ENCODE data around the gene PARD3.

Gene PARD3

DNA sequence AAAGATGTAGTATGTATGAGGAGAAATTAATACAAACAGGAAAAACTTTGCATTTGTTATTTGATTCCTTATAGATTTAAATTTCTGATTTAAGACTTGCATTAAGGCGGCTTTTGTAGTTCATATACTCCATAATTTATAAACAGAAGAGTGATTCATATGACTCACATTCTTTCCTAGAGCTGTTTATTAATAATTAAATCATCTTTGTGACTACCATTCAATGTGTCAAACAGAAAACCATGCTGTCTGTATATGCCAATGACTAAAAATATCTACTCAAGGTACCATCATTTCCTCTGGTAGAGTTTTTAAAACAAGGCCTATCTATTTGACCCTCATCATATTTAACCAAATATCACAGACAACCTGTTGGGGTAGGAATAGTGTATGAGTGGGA lies 501.7 kb downstream of the PARD3 start:
- ChIA-PET POLR2A (no interaction called here), CTCF (no interaction called here)
- TF ChIP-seq FOXM1 (IDR thresholded peaks at IDR 0.05; ENCODE audit: borderline replicate concordance) = no peak
- TF ChIP-seq HDGF (IDR thresholded peaks at IDR 0.05; ENCODE audit: borderline replicate concordance) = no peak
- DNase-seq (ENCODE audit: extremely low spot score) = no peak

DNA sequence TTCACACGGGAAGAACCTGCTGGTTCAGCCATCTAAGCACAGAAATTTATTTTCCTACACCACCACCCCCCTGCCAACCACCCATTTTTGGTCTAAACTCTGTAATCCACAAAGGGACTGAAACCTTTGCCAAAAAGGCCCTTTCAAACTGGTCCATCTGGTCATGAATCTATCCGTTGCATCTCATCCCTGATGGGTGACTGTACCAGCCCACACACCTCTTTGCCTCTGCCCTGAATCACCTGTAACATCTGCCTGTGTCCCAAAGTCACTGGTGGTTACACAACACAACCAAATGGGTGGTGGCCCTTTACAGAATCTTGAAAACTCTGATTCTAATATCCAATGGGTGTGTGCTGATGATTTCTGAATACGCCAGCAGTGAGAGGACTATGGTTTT lies 503.4 kb downstream of the PARD3 start:
- CTCF ChIA-PET = no interaction called here
- DNase-seq (ENCODE audit: extremely low spot score) = no peak
- POLR2A ChIA-PET = no interaction called here
- no peak for TF ChIP-seq LEF1 (IDR thresholded peaks at IDR 0.05; ENCODE audit: borderline replicate concordance)
- no peak for TF ChIP-seq SUZ12 (IDR thresholded peaks at IDR 0.05)
- no peak for TF ChIP-seq ZNF384 (IDR thresholded peaks at IDR 0.05)
- no peak for TF ChIP-seq SP1 (IDR thresholded peaks at IDR 0.05)
- TF ChIP-seq CTBP1 (IDR thresholded peaks at IDR 0.05; ENCODE audit: borderline replicate concordance) = no peak
- no peak for TF ChIP-seq NFRKB (IDR thresholded peaks at IDR 0.05)
- TF ChIP-seq TARDBP (IDR thresholded peaks at IDR 0.05) = no peak
- TF ChIP-seq, protein P1, sequence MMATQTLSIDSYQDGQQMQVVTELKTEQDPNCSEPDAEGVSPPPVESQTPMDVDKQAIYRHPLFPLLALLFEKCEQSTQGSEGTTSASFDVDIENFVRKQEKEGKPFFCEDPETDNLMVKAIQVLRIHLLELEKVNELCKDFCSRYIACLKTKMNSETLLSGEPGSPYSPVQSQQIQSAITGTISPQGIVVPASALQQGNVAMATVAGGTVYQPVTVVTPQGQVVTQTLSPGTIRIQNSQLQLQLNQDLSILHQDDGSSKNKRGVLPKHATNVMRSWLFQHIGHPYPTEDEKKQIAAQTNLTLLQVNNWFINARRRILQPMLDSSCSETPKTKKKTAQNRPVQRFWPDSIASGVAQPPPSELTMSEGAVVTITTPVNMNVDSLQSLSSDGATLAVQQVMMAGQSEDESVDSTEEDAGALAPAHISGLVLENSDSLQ (IDR thresholded peaks at IDR 0.05) = no peak
- TF ChIP-seq FOXK2 (IDR thresholded peaks at IDR 0.05) = no peak
- no peak for TF ChIP-seq FOXA1 (IDR thresholded peaks at IDR 0.05)
- no peak for TF ChIP-seq ARNT (IDR thresholded peaks at IDR 0.05)
- no peak for TF ChIP-seq FOXM1 (IDR thresholded peaks at IDR 0.05; ENCODE audit: borderline replicate concordance)
- no peak for TF ChIP-seq L3MBTL2 (conservative IDR thresholded peaks at IDR 0.05)

DNA sequence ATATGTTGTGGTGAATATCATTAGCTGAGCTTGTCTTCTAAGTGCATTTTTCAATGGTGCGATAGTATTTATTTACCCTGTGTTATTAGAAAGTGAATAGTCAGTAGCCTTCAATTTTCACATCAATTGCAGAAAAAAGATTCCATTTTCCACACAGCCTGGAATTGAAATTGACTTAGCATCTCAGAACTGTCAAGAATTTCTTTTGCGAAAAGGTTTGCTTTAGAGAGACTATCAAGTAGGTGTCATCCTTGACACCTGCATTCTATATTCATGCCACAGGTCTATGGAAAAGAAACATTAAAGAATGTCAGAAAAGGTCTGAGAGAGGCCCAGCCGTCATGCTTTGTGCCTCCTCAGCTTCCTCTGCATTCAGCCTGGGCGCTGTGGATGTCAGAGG lies 504.9 kb downstream of the PARD3 start:
- TF ChIP-seq ZNF384 (IDR thresholded peaks at IDR 0.05) = no peak
- no peak for TF ChIP-seq FOXM1 (IDR thresholded peaks at IDR 0.05; ENCODE audit: borderline replicate concordance)
- no peak for TF ChIP-seq FOXA1 (IDR thresholded peaks at IDR 0.05)
- TF ChIP-seq BHLHE40 (IDR thresholded peaks at IDR 0.05; ENCODE audit: borderline replicate concordance) = no peak
- no peak for TF ChIP-seq CTBP1 (IDR thresholded peaks at IDR 0.05; ENCODE audit: borderline replicate concordance)
- TF ChIP-seq L3MBTL2 (conservative IDR thresholded peaks at IDR 0.05) = no peak
- TF ChIP-seq, protein P1 (IDR thresholded peaks at IDR 0.05) = no peak
- CTCF ChIA-PET = interaction anchor here (1.2 kb wide), 1 partner anchor 10 kb away, joined by 3 read pairs; no protein-coding TSS in a partner anchor
- no peak for DNase-seq (ENCODE audit: extremely low spot score)
- POLR2A ChIA-PET = interaction anchor here (1.2 kb wide), 1 partner anchor 12 kb away, joined by 3 read pairs; no protein-coding TSS in a partner anchor

DNA sequence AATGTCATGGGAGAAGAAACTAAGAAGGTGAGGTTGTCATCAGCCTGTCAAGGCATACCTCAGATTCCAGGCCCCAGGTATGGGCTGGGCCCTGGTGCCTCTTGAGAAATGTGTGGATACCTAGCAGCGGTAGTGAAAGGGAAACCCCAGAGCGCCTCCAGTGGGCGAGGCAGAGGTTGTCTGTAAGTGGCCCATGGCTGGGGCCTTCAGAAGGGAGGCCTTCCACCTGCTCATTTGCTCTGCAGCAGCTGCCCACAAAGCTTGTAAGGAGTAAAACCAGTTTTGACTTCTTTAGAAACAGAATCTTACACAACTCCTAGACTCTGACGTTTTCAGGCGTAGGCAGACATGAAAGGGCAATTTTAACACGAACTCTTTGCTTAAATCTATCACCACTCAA lies 509.9 kb downstream of the PARD3 start:
- CTCF ChIA-PET = no interaction called here
- DNase-seq (ENCODE audit: extremely low spot score) = peak; percentile 17

DNA sequence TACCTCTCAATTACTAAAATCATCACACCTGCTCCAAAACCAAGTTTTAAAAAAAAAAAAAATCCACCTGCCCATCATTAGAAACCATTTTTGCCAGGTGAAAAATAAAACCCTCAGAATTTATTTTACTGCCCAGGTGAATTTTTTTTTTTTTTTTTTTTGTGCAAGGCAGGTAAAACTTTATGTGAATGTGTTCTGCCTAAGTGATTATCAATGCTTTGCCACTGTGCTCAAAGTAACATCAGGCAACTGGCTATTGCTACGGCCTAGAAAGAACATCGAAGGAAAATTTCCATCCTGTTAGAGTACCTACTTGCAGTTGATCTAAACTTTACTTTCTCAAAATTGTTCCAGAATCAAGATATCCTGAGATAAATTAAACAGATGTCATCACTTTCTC lies 512.1 kb downstream of the PARD3 start:
- CTCF ChIA-PET = interaction anchor here (0.7 to 0.9 kb wide), 2 partner anchors 15 to 335 kb away, joined by 3 to 7 read pairs; no protein-coding TSS in a partner anchor
- TF ChIP-seq NFRKB (IDR thresholded peaks at IDR 0.05) (no peak), HDGF (IDR thresholded peaks at IDR 0.05; ENCODE audit: borderline replicate concordance) (no peak), SUZ12 (IDR thresholded peaks at IDR 0.05) (no peak), CTBP1 (IDR thresholded peaks at IDR 0.05; ENCODE audit: borderline replicate concordance) (no peak), SP1 (IDR thresholded peaks at IDR 0.05) (no peak), FOXK2 (IDR thresholded peaks at IDR 0.05) (no peak), L3MBTL2 (conservative IDR thresholded peaks at IDR 0.05) (no peak), FOXM1 (IDR thresholded peaks at IDR 0.05; ENCODE audit: borderline replicate concordance) (no peak), ARNT (IDR thresholded peaks at IDR 0.05) (no peak), FOXA1 (IDR thresholded peaks at IDR 0.05) (no peak), LEF1 (IDR thresholded peaks at IDR 0.05; ENCODE audit: borderline replicate concordance) (no peak), TARDBP (IDR thresholded peaks at IDR 0.05) (no peak)
- TF ChIP-seq, protein P1 (IDR thresholded peaks at IDR 0.05) = no peak
- DNase-seq (ENCODE audit: extremely low spot score) = no peak
- POLR2A ChIA-PET = no interaction called here

More for the DNA sequence above, 509.9 kb downstream of the PARD3 start:
- TF ChIP-seq FOXM1 (IDR thresholded peaks at IDR 0.05; ENCODE audit: borderline replicate concordance) (no peak), ARNT (IDR thresholded peaks at IDR 0.05) (no peak), CTBP1 (IDR thresholded peaks at IDR 0.05; ENCODE audit: borderline replicate concordance) (no peak), NFRKB (IDR thresholded peaks at IDR 0.05) (no peak), SUZ12 (IDR thresholded peaks at IDR 0.05) (no peak), HDGF (IDR thresholded peaks at IDR 0.05; ENCODE audit: borderline replicate concordance) (no peak), ZNF384 (IDR thresholded peaks at IDR 0.05) (no peak)
- POLR2A ChIA-PET = no interaction called here

DNA sequence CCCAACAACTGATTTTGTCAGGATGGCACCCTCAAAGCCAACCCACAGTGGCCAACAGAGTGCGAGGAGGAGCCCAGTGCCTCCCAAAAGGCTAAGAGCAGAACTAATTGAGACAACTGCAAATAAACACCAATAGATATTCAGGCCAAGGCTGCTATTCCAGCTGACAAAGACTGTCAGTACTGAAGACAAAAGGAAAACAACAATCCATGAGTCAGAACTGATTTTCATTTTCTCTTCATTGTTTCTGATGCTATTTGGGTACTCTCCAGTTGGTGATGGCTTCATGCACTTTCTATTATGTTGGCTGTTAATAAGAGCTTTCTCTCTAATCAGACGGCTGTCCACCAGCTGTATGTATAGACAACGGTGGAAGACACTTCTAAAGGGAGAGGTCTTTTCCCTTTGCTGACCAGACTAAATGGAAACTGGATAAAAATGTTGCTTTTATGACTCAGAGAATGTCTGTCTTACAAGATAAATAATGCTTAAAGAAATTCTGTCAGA lies 515.9 kb downstream of the PARD3 start:
- ChIA-PET POLR2A (no interaction called here), CTCF (no interaction called here)
- no peak for TF ChIP-seq NFRKB (IDR thresholded peaks at IDR 0.05)
- TF ChIP-seq TARDBP (IDR thresholded peaks at IDR 0.05) = no peak
- TF ChIP-seq, protein P1 (IDR thresholded peaks at IDR 0.05) = no peak
- no peak for TF ChIP-seq HDGF (IDR thresholded peaks at IDR 0.05; ENCODE audit: borderline replicate concordance)
- no peak for TF ChIP-seq SP1 (IDR thresholded peaks at IDR 0.05)
- no peak for TF ChIP-seq ZNF384 (IDR thresholded peaks at IDR 0.05)
- no peak for TF ChIP-seq FOXM1 (IDR thresholded peaks at IDR 0.05; ENCODE audit: borderline replicate concordance)
- TF ChIP-seq ARNT (IDR thresholded peaks at IDR 0.05) = no peak
- no peak for TF ChIP-seq BHLHE40 (IDR thresholded peaks at IDR 0.05; ENCODE audit: borderline replicate concordance)
- no peak for TF ChIP-seq LEF1 (IDR thresholded peaks at IDR 0.05; ENCODE audit: borderline replicate concordance)
- TF ChIP-seq FOXK2 (IDR thresholded peaks at IDR 0.05) = no peak
- no peak for TF ChIP-seq SUZ12 (IDR thresholded peaks at IDR 0.05)
- no peak for TF ChIP-seq L3MBTL2 (conservative IDR thresholded peaks at IDR 0.05)
- TF ChIP-seq CTBP1 (IDR thresholded peaks at IDR 0.05; ENCODE audit: borderline replicate concordance) = no peak
- TF ChIP-seq FOXA1 (IDR thresholded peaks at IDR 0.05) = no peak
- no peak for TF ChIP-seq ELF4 (IDR thresholded peaks at IDR 0.05)
- no peak for DNase-seq (ENCODE audit: extremely low spot score)
